Natural killer cell treated with Interleukin-12 subunit alpha and Interleukin-12 subunit beta and Interleukin-15 and Interleukin-18, amount 100 ng/mL, for 72 hours (primary cell): ENCODE data around the gene PAX5. TPM values are rescaled to one million over a fixed set of nuclear protein-coding genes. Genes with fewer than 3 reads are reported as not detected.

Experiments used
- ATAC-seq, 2 donors: fragments of 150-1000 bp; cut with Tn5 transposase in 1 of 2; sonication (Bioruptor Pico), chemical (Tn5 transposase) in 1 of 2; 2 replicates each; pipeline ENCODE4 v1.10.0; 2021
- DNase-seq: peaks from one replicate; pipeline ENCODE4 v3.0.0; 2022; ENCODE audit warnings: low spot score
- H3K27ac Mint-ChIP-seq, 2 donors: 1 replicate in 1 of 2; 2 replicates in 1 of 2; pipeline ENCODE4 v1.8.0; 2022; ENCODE audit warnings: mixed read lengths in 2 of 2, mild to moderate bottlenecking in 1 of 2, moderate library complexity in 1 of 2
- H3K27me3 Mint-ChIP-seq, 2 donors: 1 replicate in 1 of 2; 2 replicates in 1 of 2; pipeline ENCODE4 v1.8.0; 2022; ENCODE audit warnings: mixed read lengths in 2 of 2
- H3K36me3 Mint-ChIP-seq: one replicate; pipeline ENCODE4 v1.8.0; 2022; ENCODE audit warnings: mixed read lengths
- H3K4me1 Mint-ChIP-seq, 2 donors: 1 replicate in 1 of 2; 2 replicates in 1 of 2; pipeline ENCODE4 v1.8.0; 2022; ENCODE audit warnings: low read depth in 2 of 2, mixed read lengths in 2 of 2, mild to moderate bottlenecking in 1 of 2
- H3K4me3 Mint-ChIP-seq: one replicate; pipeline ENCODE4 v1.8.0; 2022; ENCODE audit warnings: mixed read lengths
- H3K9me3 Mint-ChIP-seq: 2 replicates; pipeline ENCODE4 v1.8.0; 2022; ENCODE audit warnings: mixed read lengths
- total RNA-seq, 2 donors: library from RNA; stranded (reverse); gene quantifications; one replicate each; pipeline ENCODE4 v1.2.3, GENCODE V29; 2022

Gene PAX5
- total RNA-seq, 2 donors from 2014 or later: 0.29 to 2.1 TPM

DNA sequence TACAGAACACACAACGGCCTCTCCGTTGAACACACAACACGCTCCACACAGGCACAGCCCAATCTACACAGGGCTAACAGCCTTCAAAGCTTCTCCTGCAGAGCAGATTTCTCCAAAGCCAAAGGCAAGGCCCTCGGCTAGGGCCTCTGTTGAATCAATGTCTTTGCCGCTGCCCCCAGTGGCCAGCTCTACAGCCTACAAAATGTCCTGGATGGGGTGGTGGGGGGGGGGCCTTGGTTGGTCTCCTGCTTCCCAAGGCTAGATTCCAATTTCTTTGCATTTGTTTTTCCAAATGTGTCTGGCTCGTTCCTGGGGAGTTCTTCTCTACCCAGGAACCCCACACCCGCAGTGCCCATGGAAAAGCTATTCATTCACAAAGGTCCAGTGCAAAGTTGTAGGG is 167.2 kb downstream of the PAX5 start:
- H3K4me1 Mint-ChIP-seq: no peaks in the 10 kb centered on the region
- no peak overlapping the region for H3K27ac Mint-ChIP-seq
- H3K27me3 Mint-ChIP-seq: peaks cover 6 to 10% of the 10 kb centered on the region in 2 donors
- DNase-seq (no peak), ATAC-seq (no peak)
- no peaks in the 10 kb centered on the region for H3K9me3 Mint-ChIP-seq
- H3K36me3 Mint-ChIP-seq: no peaks in the 10 kb centered on the region
- no peak overlapping the region for H3K4me3 Mint-ChIP-seq

DNA sequence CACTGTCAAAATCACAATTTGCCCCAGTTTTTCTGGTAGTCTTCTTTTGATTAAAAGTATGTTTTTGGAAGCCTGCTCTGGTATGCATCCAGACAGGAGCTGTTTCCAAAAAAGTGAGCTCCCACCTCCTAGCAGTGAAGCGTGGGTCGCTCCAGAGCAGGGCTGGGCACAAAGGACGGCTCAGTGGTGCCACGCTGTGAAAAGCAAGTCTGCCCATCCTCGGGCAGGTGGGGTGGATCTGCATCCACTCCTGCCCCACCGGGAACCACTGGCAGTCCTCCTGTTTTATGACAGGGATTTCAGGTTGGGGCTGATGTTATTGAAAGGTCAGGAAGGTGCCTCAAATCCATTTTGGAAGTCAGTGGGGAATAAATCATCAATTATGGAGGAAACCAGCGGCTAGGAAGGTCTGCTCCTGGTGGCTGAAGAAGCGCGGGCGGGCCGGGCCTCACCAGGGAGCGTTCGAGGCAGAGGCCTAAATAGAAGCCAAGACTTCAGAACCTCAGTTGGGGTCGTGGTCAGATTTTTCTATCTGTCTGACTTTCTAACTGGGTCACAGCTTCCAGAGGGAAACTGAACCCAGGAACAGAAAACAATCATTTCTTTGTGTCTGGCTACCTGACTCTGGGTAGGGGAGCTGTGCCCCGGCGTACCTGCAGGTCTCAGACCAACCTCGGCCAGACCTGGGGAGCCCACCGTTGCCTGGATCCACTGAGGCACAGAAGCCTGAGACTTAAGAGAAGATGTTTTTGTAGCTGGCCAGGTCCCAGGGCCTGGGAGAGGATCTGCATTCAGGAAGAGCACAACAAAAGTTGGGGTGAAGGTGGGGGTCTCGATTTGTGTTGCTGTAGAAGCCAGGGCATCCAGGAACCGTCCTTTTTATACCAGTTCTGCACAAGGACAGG is 168.1 kb downstream of the PAX5 start:
- ATAC-seq: no peak
- no peaks in the 10 kb centered on the region for H3K36me3 Mint-ChIP-seq
- H3K27ac Mint-ChIP-seq: no peak overlapping the region
- no peaks in the 10 kb centered on the region for H3K4me1 Mint-ChIP-seq
- peaks cover 6 to 14% of the 10 kb centered on the region in 2 donors for H3K27me3 Mint-ChIP-seq
- no peak overlapping the region for H3K4me3 Mint-ChIP-seq
- no peak for DNase-seq
- H3K9me3 Mint-ChIP-seq: no peaks in the 10 kb centered on the region

- Mint-ChIP-seq H3K27ac (no peak overlapping the region), H3K27me3 (peaks cover 6 to 15% of the 10 kb centered on the region in 2 donors), H3K36me3 (no peaks in the 10 kb centered on the region), H3K4me3 (no peak overlapping the region), H3K9me3 (no peaks in the 10 kb centered on the region), H3K4me1 (no peaks in the 10 kb centered on the region)
- no peak for DNase-seq
- no peak for ATAC-seq
Measured at GRCh38 chr9:36864491-36865410, 169.3 kb downstream of the PAX5 start.

DNA sequence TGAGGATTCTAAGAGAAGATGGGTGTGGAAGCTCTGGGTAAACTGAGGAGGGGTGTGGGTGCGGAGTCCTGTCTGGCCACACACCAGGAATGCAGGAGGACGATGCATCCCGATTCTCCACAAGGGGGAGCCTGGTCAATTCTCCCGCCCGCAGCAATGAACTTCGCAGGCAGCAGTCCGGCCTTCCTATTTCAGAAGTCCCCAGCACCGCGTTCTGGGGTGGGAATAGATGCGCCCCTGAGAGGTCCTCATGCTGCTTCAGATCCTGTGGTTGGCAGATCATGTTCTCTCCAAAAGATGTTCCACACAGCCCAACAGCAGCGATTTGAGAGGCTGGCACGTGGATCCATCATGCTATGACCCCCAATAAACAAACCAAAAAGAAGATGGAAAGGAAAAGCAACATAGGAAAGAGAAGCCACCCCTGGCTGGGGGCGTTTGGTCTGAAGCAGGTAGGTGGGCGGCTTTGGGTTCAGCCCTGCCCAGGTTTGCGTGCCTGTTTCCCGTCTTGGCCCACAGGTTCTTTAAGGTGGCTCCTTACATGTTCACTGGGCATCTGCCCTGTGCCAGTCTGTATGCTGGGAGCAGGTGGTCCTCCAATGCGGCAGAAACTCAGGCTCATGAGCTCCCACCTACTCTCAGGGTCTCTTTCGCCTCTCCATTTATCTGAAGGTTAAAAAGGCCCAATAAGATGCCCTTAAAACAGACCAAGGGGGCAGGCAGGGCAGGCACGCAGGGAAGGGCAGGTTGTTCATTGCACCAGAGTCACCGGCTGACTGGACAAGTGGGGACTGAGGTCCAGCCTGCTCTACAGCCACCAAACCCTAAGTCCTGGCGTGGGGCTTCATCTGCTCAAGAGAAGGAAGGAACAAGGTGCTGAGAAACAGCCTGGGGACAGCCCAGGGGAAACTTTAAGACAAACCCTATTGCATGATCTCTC is 171.6 kb downstream of the PAX5 start:
- DNase-seq: no peak
- Mint-ChIP-seq H3K4me1 (no peaks in the 10 kb centered on the region), H3K4me3 (no peak overlapping the region), H3K9me3 (no peaks in the 10 kb centered on the region), H3K27me3 (peaks cover 2 to 8% of the 10 kb centered on the region in 2 donors), H3K36me3 (no peaks in the 10 kb centered on the region), H3K27ac (no peak overlapping the region)
- no peak for ATAC-seq

DNA sequence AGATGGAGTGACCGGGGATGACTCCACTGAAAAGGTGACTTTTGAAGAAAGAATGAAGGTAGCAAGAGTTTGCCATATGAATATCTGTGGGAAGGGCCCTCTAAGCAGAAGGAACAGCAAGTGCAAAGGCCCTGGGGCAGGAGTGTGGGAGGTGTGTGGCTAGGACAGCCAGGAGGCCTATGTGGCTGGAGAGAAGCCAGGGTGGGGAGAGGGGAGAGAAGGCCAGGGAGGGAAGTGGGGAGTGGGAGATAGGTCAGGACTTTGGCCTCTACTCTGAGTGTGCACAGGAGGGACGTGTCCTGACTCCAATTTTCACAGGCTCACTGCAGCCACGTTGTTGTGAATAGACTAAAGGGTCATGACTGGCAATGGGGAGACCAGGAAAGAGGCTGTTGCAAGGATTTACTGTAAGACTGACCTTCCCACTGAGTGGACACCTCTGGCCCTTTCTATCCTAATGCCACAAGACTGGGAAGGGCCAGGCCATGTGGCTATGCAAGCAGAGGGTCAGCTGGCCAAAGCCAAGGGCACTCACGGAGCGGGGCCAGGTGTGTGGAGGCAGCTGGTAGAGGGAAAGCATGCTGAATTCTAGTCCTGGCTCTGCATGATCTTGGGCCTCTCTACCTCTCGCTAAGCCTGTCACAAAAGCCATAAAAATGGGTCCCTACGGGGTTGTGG is 172.4 kb downstream of the PAX5 start:
- ATAC-seq: no peak

GRCh38 chr9:36858805-36859375 is 175.2 kb downstream of the PAX5 start:
- Mint-ChIP-seq H3K9me3 (no peaks in the 10 kb centered on the region), H3K27ac (no peak overlapping the region), H3K4me3 (no peak overlapping the region), H3K36me3 (no peaks in the 10 kb centered on the region), H3K4me1 (peaks cover 12 to 13% of the 10 kb centered on the region in 2 donors), H3K27me3 (peaks cover 0 to 5% of the 10 kb centered on the region in 2 donors)
- ATAC-seq (no peak), DNase-seq (no peak)

More for the DNA sequence above, 172.4 kb downstream of the PAX5 start:
- no peak overlapping the region for H3K4me3 Mint-ChIP-seq
- H3K9me3 Mint-ChIP-seq: no peaks in the 10 kb centered on the region
- peaks cover 2 to 5% of the 10 kb centered on the region in 2 donors for H3K27me3 Mint-ChIP-seq
- DNase-seq: no peak
- no peaks in the 10 kb centered on the region for H3K36me3 Mint-ChIP-seq
- no peaks in the 10 kb centered on the region for H3K4me1 Mint-ChIP-seq
- H3K27ac Mint-ChIP-seq: no peak overlapping the region

DNA sequence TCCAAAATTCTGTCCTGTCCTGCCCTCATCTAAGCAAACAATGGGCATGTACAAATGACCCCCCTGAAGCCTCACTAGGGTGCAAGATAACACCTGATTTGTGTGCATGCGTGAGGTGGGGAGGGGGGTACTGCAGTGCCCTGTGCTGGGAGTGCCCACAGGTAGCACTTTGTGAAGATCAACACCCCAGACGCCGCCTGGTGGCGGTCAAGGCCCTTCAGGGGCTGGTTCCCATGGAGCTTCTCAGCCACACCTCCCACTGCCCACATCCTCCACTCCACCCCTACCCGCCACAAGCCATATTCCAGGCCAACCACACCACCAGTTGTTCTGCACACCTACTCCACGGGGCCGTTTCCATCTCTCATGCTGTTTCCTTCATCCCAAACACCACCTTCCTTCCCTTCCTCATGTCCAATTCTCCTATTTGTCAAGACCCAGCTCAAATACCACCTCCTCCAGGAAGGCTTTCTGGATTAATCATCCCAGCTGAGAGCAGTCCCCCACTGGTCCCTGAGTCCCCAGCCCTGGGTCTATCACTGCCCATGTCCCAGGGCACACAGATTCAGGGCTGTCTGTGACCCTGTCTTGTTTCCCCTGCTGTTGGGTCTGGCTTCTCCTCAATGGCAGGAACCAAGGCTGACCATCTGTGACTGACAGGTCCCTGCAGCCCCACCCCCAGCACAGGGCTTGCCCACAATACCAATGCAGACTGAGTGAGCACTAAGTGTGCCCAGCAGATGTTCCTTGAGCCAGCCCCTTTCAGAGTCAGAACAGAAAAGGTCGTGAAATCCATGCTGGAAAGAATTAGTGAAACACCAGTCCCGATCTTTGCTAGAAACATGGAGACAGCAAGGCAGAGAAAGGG is 178.4 kb downstream of the PAX5 start:
- DNase-seq (peak; percentile 69), ATAC-seq (peak; percentile 86 to 90)
- Mint-ChIP-seq H3K4me1 (peaks cover 12 to 13% of the 10 kb centered on the region in 2 donors), H3K4me3 (peak overlapping the region; percentile 30), H3K36me3 (no peaks in the 10 kb centered on the region), H3K27ac (peak overlapping the region in 1 of 2 donors; percentile 13), H3K9me3 (no peaks in the 10 kb centered on the region), H3K27me3 (no peaks in the 10 kb centered on the region)

DNA sequence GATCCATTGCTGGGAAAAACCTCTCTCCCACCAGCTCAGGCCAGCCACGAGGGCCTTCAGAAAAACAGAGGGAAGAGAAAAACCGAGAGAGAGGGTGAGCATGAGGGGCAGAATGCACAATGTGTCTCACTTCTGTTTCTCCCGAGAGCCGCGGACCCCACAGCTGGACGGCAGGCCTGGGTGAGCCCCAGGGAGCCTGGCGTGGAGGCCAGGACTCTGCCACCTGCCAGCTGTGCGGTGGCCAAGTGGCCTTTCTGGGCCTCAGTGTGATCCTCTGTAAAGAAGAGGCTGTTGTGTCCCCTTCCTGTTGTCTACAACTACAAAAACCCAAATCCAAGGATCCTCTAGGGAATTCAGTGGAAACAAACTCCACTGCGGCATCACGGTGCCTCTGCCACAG is 179.3 kb downstream of the PAX5 start:
- no peaks in the 10 kb centered on the region for H3K36me3 Mint-ChIP-seq
- no peak overlapping the region for H3K27ac Mint-ChIP-seq
- H3K4me3 Mint-ChIP-seq: no peak overlapping the region
- DNase-seq: no peak
- ATAC-seq: no peak
- no peaks in the 10 kb centered on the region for H3K27me3 Mint-ChIP-seq
- peaks cover 12 to 13% of the 10 kb centered on the region in 2 donors for H3K4me1 Mint-ChIP-seq
- no peaks in the 10 kb centered on the region for H3K9me3 Mint-ChIP-seq

- H3K4me1 Mint-ChIP-seq: peaks cover 12 to 13% of the 10 kb centered on the region in 2 donors
- no peak overlapping the region for H3K27ac Mint-ChIP-seq
- ATAC-seq: no peak
- no peak overlapping the region for H3K4me3 Mint-ChIP-seq
- no peak for DNase-seq
- peaks cover 0 to 2% of the 10 kb centered on the region in 2 donors for H3K27me3 Mint-ChIP-seq
- no peaks in the 10 kb centered on the region for H3K9me3 Mint-ChIP-seq
- H3K36me3 Mint-ChIP-seq: no peaks in the 10 kb centered on the region
Measured at GRCh38 chr9:36854034-36854433, 180.0 kb downstream of the PAX5 start.

- peaks cover 0 to 2% of the 10 kb centered on the region in 2 donors for H3K27me3 Mint-ChIP-seq
- no peaks in the 10 kb centered on the region for H3K36me3 Mint-ChIP-seq
- H3K4me3 Mint-ChIP-seq: no peak overlapping the region
- DNase-seq (no peak), ATAC-seq (no peak)
- no peak overlapping the region for H3K27ac Mint-ChIP-seq
- peaks cover 12 to 13% of the 10 kb centered on the region in 2 donors for H3K4me1 Mint-ChIP-seq
- no peaks in the 10 kb centered on the region for H3K9me3 Mint-ChIP-seq
Measured at GRCh38 chr9:36853233-36853632, 180.8 kb downstream of the PAX5 start.

GRCh38 chr9:36849943-36850342 is 184.1 kb downstream of the PAX5 start:
- Mint-ChIP-seq H3K36me3 (no peaks in the 10 kb centered on the region), H3K27ac (no peak overlapping the region), H3K9me3 (no peaks in the 10 kb centered on the region), H3K4me1 (no peaks in the 10 kb centered on the region), H3K27me3 (peaks cover 0 to 2% of the 10 kb centered on the region in 2 donors), H3K4me3 (no peak overlapping the region)
- DNase-seq (no peak), ATAC-seq (no peak)

GRCh38 chr9:36848946-36849345 is 185.1 kb downstream of the PAX5 start:
- H3K4me3 Mint-ChIP-seq: no peak overlapping the region

More at GRCh38 chr9:36848946-36849345, 185.1 kb downstream of the PAX5 start:
- ATAC-seq: no peak
- no peaks in the 10 kb centered on the region for H3K9me3 Mint-ChIP-seq
- no peak overlapping the region for H3K27ac Mint-ChIP-seq
- no peaks in the 10 kb centered on the region for H3K4me1 Mint-ChIP-seq
- no peaks in the 10 kb centered on the region for H3K36me3 Mint-ChIP-seq
- H3K27me3 Mint-ChIP-seq: peaks cover 0 to 5% of the 10 kb centered on the region in 2 donors
- no peak for DNase-seq
